HT1080 (cell line): Measurements from ENCODE around the gene ADAMTS15. TPM values are rescaled to one million over a fixed set of nuclear protein-coding genes. Genes with fewer than 3 reads are reported as not detected.

ENCODE experiments used
- DNase-seq: peaks from one replicate; pipeline ENCODE4 v3.0.0-alpha.2; 2015; ENCODE audit warnings: low read depth
- total RNA-seq: library from RNA; depleted of rRNA; stranded (reverse); fragments of >200 nt; shearing (Covaris generic); gene quantifications from 2 replicates; pipeline ENCODE4 v1.2.3, GENCODE V29; 2014; rRNA removed

ADAMTS15 gene
- total RNA-seq, 1 experiment from 2014 or later, result 0.08 TPM

DNA sequence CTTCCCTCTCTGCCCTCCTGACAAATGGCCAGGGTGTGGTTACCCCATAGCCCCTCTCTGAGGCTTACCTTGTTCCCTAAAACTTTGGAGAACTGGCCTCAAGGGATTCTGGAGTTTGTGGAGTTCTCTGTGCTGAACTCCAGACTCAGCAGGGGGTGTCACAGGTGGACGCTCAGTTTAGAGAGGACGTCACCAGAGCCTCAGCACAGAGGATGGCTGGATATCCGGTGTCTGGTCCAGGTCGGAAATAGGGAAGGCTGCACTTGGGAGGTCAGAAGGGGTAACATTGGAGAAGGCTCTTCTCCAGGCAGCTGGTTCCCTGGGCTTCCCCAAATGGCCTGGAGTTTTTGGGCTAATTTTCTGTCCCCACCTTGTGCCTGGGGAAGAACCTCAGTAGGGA is 64.2 kb downstream of the ADAMTS15 start:
- DNase-seq, result no peak

DNA sequence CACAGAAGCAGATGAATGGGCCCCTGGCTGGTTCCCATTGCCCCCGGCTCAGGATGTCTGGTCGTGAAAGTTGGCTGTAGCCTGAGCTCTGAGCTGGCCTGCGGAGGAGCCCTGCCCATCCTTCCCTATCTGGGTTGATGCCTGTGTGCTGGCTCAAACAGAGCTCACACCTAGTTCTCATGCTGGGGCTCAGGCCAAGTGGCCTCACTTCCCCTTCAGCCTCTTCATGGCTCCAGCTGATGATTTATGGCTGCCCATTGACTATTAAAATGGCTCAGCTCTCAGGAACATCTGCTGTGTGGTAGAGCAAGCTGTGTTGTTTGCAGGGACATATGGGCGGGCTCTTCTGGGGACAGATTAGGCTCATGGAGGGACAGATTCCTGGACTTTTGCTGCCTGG is 64.7 kb downstream of the ADAMTS15 start:
- DNase-seq, result no peak

DNA sequence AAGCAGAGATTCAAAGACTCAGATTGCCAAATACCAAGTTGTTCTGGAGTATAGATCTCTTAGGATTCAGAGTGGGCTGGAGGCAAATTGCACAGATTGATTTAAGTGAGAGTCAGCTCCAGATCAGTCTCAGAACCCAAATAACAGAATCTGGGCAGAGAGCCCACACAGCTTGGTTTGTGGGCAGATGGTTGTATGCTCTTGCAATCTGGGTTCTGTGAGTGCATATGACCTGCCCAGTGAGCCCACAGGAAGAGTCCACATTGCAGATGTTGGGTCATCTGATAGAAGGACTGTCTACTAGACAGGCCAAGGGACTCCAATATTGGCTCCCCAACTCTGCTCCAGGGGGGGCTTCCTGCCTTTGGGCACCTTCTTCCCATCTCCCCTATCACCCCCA is 65.9 kb downstream of the ADAMTS15 start:
- no peak for DNase-seq

DNA sequence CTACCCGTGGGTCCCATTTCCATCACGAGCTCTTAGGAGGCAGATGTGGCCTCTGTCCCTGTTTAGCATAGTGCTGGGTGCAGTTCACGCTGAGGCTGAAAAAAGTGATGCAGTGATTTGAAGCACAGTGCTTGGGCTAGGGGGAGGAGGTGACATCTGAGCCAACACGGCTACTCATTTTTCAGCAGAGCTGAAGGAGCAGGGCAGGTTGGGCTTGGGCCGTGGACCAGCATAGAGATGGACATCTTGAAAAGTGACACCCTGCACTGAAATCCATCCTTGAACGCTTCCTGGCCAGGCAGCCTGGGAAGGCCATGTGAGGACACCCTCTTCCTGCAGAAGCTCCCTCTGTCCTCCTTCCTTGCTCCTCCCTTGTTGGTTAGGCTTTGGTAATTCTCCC is 66.4 kb downstream of the ADAMTS15 start:
- DNase-seq, result no peak

DNA sequence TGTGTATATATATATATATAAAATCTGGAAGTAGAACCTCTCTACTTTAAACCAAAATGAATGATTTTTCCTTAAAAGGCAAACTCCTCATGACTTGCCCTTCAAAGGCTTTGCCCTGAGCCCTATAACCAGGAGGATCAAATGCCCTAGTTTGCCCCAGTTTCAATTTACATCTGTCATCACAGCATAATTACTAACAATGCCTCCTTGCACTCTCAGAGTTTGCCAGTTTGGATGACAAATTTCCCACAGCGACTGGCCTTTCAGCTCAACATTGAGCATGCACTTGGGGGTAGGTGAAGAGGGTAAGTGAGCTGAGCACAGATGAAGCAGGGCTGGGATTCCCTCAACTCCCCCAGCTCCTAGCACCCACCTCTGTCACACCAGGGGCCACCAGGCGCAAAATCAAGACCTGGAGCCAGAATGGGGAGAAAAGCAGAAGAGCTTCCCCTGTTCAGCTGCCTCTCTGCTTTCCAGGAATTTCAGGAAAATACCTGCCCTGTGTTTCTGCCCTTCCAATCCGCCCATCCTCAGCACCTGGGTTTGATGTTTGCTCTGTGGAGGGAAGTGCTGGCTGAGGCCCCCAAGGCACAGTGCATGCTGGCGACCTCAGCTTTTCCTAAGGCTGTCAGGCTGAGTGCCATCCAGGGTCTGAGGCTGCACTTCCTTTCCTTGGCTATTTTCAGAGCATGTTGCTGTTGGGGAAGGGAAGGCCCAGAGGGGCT is 67.5 kb downstream of the ADAMTS15 start:
- no peak for DNase-seq

DNA sequence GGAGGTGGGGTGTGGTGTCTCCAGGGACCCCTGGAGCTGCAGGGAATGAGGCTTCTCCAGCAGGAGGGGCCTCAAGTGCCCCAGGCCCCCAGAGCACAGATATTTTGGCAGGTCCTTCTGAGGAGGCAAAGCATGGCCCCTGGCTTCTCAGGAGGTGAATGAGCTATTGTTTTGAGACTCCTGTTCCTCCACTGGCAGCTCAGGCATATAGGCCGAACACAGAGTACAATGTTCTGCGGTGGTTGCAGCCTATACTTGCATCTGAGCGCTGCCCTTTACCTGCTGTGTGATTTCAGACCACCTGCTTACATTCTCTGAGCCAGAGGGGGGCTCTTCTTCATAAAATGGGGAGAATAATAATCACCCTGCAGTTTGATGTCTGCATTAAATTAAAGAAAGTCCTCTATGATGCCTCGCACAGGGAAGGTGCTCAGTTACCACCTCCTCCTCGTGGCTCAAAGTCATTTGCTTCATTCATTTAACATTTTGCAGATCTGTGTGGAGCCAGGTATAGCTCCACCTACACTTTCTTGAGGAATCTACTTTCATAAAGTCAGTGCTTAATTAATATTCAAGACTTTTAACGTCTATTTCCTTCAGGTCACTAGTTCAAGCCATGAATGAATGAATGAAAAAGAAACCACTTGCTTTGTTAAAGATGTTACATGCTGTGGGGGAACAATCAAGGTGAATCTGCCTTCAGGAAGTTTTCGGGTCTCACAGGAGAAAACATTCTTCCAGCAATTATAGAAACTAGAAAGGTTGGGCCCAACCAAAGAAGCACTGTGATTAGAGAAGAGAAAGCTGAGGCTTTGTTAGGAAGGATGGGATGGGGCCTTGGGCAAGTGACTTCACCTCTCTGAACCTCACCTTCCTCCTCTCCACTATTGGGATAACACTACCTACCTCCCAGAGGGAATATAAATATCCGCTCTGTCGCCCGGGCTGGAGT is 68.4 kb downstream of the ADAMTS15 start:
- DNase-seq, result no peak

DNA sequence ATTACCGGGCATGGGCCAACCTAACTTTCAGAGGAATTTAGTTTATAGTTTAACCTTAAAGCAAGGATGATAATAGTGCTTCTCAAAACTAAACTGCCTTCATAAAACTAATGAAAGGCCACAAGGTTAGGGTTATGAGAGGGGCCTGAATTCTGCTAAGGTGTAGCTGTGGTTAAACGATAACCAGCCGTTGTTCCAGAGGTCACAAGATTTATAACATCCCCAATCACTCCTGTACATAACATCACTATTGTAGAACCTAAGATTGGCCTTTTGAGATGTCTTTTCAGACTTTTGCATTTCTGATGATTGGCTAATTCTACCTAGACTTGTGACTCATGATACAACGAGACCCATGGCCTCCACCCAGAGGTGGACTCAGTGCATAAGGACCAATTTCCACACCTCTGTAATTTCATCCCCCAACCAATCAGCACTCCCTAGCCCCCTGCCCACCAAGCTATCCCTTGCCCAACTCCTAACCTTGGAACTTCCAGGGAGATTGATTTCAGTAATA is 69.8 kb downstream of the ADAMTS15 start:
- DNase-seq, result no peak

DNA sequence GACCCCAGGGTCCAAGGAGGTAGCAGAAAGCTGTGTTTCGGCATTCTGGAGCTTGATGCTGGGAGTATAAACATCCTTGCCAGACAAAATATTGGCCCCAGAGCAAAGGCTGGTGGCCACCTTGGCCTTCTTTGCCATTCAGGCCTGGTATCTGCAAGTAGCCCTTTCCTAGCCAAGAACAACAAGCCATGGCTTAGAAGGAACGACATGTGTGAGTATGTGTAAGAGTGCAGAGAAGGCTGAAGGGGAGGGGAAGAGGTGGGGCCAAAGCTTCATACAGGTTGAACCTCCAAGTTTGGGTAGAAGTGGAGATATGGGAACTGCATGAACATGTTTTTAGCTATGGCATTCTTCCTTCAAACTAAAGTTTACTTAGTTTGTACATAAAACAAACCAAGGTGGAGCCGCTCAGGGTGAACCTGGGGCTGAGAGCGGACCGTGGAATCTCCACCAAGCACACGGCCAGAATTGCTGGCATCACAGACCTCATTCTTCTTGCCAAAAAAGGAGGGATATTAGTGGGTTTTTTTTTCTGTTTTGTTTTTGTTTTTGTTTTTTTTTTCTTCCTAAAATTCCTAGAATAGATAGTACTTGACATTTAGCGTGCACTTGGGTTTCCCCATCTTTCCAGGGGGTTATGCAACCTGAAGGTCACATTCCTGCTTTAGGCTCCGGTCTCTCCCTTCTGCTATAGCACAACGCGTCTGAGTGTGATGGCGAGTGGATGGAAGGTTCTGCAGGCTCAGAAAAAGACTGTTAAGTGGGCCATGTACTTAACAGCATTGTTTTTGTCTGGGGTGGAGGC is 70.9 kb downstream of the ADAMTS15 start:
- no peak for DNase-seq

DNA sequence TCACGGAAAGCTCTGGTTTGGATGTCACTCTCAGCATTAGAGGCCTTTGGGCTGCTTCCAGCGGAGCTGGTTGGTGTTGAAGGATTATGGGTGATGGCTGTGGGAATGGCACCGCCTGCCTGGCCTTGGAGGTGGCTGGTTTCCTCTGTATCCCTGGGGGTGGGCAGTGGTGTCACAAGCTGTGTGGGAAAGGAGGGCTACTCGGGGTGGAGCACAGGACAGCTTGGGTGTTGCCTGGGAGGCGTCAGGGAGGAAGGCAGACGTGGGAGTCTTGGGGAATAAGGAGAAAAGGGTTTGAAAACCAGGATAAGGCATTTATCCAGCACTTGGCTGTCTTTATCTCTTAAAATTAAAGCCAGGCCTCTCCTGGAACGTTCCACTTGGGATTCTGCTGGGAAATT is 71.8 kb downstream of the ADAMTS15 start:
- no peak for DNase-seq

DNA sequence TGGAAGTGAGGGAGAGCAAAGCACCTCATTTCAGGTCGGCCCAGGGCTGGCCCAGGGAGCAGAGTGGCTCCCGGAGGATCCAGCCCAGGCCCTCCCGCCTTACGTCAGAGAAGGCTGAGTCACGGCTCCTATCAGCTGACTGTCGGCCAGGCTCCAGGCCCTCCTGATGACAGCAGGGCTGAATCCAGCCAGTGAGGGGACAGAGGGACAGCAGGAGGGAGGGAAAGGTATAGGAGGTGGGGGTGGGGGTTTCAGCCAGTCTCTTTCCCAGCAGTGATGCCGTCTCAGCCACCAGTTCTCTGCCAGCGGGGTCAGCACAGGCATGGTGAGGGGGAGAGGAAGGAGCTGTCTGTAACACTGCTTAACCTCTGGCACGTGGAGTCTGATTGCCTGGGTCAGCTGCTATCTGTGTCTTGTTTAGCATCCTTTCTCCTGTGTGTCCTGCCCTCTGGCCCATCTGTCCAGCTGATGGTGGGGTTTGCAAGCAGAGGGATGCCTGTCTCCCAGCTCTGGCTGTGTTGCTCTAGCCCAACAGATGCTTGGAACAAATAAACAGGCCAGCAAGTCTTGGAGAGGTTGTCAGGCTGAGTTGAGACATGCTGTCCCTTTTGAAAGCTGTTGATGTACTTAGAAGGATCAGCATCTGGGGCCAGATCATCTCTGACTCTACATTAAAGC is 74.0 kb downstream of the ADAMTS15 start:
- DNase-seq, result peak; percentile 77

DNA sequence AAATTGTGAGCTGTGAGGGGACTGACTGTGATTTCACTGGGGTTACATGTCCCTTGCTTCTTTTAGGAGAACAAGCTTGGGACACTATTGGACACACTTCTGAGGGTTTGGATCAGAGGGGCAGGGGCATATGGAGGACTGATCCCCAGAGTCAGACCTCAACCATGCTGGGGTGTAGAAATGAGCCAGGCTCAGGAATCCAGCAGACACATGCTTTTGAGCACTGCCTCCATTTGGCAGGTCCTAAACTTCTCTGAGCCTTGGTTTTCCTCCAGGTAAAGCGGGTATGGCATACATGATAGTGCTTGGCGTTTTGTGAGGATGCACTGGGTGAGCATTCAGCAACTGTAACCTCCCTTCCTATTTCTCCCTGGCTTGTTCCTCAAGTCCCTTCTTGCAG is 74.7 kb downstream of the ADAMTS15 start:
- no peak for DNase-seq

DNA sequence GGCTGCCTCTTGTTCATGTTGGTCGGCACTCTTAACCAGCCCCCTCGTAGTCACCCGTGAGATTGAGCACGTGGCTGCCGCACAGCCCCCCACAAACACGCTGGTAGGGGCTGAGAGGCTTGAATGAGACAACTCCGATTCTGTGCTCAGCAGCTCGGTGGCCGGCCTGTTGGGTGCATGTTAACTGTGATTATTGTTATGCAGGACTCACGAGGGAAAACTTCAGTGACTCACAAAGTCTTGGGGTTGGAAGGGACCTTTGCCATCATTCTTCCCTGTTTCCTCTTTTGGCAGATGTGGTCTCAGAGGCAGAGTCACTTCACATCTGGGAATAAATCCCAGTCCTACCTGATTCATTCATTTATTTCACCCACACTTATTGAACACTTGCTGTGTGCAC is 75.2 kb downstream of the ADAMTS15 start:
- peak; percentile 76 for DNase-seq

DNA sequence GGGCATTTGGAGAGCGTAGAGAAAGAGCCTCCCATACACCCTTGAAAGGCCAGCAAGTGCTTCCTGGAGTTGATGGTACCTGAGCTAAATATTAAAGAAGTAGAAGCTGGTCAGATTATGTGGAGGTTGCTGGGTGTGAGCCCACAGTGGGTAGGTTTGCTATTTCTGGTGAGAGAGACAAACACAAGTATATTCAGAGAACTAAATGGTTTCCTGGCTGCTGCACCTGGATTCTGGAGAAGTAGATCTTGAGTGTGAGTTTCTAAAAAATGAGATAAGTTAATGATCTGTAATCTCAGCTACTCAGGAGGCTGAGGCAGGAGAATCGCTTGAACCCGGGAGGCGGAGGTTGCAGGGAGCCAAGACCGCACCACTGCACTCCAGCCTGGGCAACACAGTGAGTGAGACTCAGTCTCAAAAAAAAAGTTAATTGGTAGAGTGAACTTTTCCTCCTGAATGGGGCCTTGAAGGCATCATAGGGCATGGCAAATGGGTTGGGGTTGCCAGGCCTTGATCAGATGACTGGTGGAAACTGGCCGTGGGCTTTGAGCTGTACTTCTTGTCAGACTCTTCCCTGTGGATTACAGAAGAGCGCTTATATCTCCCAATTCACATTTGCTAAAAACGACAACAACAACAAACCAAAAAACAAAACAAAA is 75.8 kb downstream of the ADAMTS15 start:
- no peak for DNase-seq

DNA sequence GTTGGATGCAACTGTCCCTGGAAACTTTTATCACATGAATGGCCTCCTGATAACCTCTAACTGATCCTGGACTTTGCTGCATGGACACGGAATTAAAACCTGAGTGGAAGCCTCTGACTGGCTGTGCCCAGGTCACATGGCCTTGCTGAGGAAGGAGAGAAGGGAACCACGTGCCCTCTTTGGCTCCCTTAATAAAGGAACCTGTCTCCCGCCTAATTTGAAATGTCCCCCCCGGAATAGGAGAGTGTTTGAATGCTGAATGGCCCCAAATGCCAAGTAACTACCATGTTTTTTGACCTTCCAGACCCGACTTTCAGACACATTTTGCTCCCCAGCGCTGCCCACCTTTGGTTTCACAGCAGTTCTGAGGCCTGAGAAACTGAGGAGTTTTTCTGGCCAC is 76.9 kb downstream of the ADAMTS15 start:
- DNase-seq, result no peak

Other genes with a start within 250 kb of the ADAMTS15 start
- gene ZBTB44, start 133.7 kb upstream of the ADAMTS15 start, total RNA-seq, result 17.5 and 18.2 TPM in 2 replicates
- not detected in 2 replicates for gene ADAMTS8, start 20.0 kb upstream of the ADAMTS15 start, total RNA-seq